HEK293 (cell line): ENCODE results near the gene CYCS.

ENCODE experiments used
- ATF2 ChIP-seq: fragments of 450-650 bp; formaldehyde crosslinking; IDR thresholded peaks from 2 replicates; pipeline ENCODE4 v1.5.1; 2016; ENCODE audit warnings: missing biosample characterization, missing genetic modification characterization, low read depth
- CTCF ChIP-seq: fragments of 450-650 bp; formaldehyde crosslinking; IDR thresholded peaks from 2 replicates; pipeline ENCODE4 v1.5.1; 2016; ENCODE audit warnings: missing biosample characterization, missing genetic modification characterization
- ZBTB21 ChIP-seq: fragments of 450-650 bp; formaldehyde crosslinking; IDR thresholded peaks from 2 replicates; pipeline ENCODE4 v1.5.1; 2017; ENCODE audit warnings: missing biosample characterization, missing genetic modification characterization
- ZFP41 ChIP-seq: fragments of 450-650 bp; formaldehyde crosslinking; IDR thresholded peaks from 2 replicates; pipeline ENCODE4 v1.5.1; 2016; ENCODE audit warnings: missing biosample characterization, missing genetic modification characterization, borderline replicate concordance
- ZNF132 ChIP-seq: fragments of 450-650 bp; formaldehyde crosslinking; IDR thresholded peaks from 2 replicates; pipeline ENCODE4 v1.5.1; 2017; ENCODE audit warnings: missing biosample characterization, missing genetic modification characterization, borderline replicate concordance
- ZNF140 ChIP-seq: fragments of 450-650 bp; formaldehyde crosslinking; IDR thresholded peaks from 2 replicates; pipeline ENCODE4 v1.5.1; 2016; ENCODE audit warnings: missing biosample characterization, missing genetic modification characterization
- ZNF146 ChIP-seq: fragments of 450-650 bp; formaldehyde crosslinking; IDR thresholded peaks from 2 replicates; pipeline ENCODE4 v1.5.1; 2016; ENCODE audit warnings: missing biosample characterization, missing genetic modification characterization
- ZNF184 ChIP-seq: fragments of 450-650 bp; IDR thresholded peaks from 2 replicates; pipeline ENCODE4 v1.5.1; 2018; ENCODE audit warnings: missing biosample characterization, mild to moderate bottlenecking, missing genetic modification characterization
- ZNF311 ChIP-seq: fragments of 450-650 bp; formaldehyde crosslinking; IDR thresholded peaks from 2 replicates; pipeline ENCODE4 v1.5.1; 2017; ENCODE audit warnings: missing biosample characterization, missing genetic modification characterization, borderline replicate concordance
- ZNF335 ChIP-seq: fragments of 450-650 bp; formaldehyde crosslinking; conservative IDR thresholded peaks from 2 replicates; pipeline ENCODE4 v1.5.1; 2016; ENCODE audit warnings: missing biosample characterization, missing genetic modification characterization
- ZNF530 ChIP-seq: fragments of 450-650 bp; formaldehyde crosslinking; IDR thresholded peaks from 2 replicates; pipeline ENCODE4 v1.5.1; 2016; ENCODE audit warnings: low read depth, missing biosample characterization, missing genetic modification characterization
- ZNF571 ChIP-seq: fragments of 450-650 bp; formaldehyde crosslinking; IDR thresholded peaks from 2 replicates; pipeline ENCODE4 v1.5.0; 2017; ENCODE audit warnings: missing biosample characterization, missing genetic modification characterization
- TF ChIP-seq, protein P1 (sequence below): fragments of 450-650 bp; formaldehyde crosslinking; IDR thresholded peaks from 2 replicates; pipeline ENCODE4 v1.5.1; 2016; ENCODE audit warnings: missing biosample characterization, missing genetic modification characterization
- TF ChIP-seq, protein P2 (sequence below): fragments of 450-650 bp; formaldehyde crosslinking; IDR thresholded peaks from 2 replicates; pipeline ENCODE4 v1.5.1; 2016; ENCODE audit warnings: missing biosample characterization, missing genetic modification characterization

- TF ChIP-seq ZNF184 = no peak
- TF ChIP-seq ZNF146 (tag by site-specific recombination) = no peak
- no peak for TF ChIP-seq ZNF530 (tag by site-specific recombination)
- no peak for TF ChIP-seq ZNF140
- TF ChIP-seq ZBTB21 (tag by site-specific recombination) = no peak
- TF ChIP-seq, protein P1, sequence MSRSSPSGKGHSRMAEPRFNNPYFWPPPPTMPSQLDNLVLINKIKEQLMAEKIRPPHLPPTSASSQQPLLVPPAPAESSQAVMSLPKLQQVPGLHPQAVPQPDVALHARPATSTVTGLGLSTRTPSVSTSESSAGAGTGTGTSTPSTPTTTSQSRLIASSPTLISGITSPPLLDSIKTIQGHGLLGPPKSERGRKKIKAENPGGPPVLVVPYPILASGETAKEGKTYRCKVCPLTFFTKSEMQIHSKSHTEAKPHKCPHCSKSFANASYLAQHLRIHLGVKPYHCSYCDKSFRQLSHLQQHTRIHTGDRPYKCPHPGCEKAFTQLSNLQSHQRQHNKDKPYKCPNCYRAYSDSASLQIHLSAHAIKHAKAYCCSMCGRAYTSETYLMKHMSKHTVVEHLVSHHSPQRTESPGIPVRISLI (tag by site-specific recombination) = no peak
- TF ChIP-seq, protein P2, sequence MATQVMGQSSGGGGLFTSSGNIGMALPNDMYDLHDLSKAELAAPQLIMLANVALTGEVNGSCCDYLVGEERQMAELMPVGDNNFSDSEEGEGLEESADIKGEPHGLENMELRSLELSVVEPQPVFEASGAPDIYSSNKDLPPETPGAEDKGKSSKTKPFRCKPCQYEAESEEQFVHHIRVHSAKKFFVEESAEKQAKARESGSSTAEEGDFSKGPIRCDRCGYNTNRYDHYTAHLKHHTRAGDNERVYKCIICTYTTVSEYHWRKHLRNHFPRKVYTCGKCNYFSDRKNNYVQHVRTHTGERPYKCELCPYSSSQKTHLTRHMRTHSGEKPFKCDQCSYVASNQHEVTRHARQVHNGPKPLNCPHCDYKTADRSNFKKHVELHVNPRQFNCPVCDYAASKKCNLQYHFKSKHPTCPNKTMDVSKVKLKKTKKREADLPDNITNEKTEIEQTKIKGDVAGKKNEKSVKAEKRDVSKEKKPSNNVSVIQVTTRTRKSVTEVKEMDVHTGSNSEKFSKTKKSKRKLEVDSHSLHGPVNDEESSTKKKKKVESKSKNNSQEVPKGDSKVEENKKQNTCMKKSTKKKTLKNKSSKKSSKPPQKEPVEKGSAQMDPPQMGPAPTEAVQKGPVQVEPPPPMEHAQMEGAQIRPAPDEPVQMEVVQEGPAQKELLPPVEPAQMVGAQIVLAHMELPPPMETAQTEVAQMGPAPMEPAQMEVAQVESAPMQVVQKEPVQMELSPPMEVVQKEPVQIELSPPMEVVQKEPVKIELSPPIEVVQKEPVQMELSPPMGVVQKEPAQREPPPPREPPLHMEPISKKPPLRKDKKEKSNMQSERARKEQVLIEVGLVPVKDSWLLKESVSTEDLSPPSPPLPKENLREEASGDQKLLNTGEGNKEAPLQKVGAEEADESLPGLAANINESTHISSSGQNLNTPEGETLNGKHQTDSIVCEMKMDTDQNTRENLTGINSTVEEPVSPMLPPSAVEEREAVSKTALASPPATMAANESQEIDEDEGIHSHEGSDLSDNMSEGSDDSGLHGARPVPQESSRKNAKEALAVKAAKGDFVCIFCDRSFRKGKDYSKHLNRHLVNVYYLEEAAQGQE (tag by site-specific recombination) = no peak
- TF ChIP-seq CTCF (tag by site-specific recombination) = no peak
- TF ChIP-seq ZFP41 (tag by site-specific recombination) = no peak
- TF ChIP-seq ZNF132 (tag by site-specific recombination) = no peak
- TF ChIP-seq ZNF571 (tag by site-specific recombination) = no peak
- TF ChIP-seq ATF2 (tag by site-specific recombination) = no peak
- no peak for TF ChIP-seq ZNF335 (tag by site-specific recombination)
- no peak for TF ChIP-seq ZNF311 (tag by site-specific recombination)
These were observed 6.0 kb downstream of the CYCS start for GRCh38 chr7:25119102-25119501.
